Activated CD4-positive, alpha-beta T cell treated with anti-CD3 and anti-CD28 coated beads, Interleukin-2, Interleukin-4, amounts not matched to agents 100 ng/mL and 50 ng/mL, durations not matched to agents 16 hours and 8 hours (primary cell): ENCODE results near the gene ZNF598.
"Not testable (repeated sequence)": the region's sequence is repeated elsewhere in the genome, so short reads cannot be mapped to it uniquely, and the experiment has no call there.

Experiments used
- DNase-seq: peaks from one replicate; pipeline ENCODE4 v3.0.0-alpha.2; 2020; ENCODE audit warnings: low spot score

ZNF598 gene

DNA sequence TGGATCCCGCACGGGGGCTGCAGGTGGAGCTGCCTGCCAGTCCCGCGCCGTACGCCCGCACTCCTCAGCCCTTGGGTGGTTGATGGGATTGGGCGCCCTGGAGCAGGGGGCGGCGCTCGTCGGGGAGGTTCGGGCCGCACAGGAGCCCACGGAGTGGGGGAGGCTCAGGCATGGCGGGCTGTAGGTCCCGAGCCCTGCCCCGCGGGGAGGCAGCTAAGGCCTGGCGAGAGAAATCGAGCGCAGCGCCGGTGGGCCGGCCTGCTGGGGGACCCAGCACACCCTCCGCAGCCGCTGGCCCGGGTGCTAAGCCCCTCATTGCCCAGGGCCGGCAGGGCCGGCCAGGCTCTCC is 51.5 kb downstream of the ZNF598 start:
- DNase-seq, result not testable (repeated sequence)

DNA sequence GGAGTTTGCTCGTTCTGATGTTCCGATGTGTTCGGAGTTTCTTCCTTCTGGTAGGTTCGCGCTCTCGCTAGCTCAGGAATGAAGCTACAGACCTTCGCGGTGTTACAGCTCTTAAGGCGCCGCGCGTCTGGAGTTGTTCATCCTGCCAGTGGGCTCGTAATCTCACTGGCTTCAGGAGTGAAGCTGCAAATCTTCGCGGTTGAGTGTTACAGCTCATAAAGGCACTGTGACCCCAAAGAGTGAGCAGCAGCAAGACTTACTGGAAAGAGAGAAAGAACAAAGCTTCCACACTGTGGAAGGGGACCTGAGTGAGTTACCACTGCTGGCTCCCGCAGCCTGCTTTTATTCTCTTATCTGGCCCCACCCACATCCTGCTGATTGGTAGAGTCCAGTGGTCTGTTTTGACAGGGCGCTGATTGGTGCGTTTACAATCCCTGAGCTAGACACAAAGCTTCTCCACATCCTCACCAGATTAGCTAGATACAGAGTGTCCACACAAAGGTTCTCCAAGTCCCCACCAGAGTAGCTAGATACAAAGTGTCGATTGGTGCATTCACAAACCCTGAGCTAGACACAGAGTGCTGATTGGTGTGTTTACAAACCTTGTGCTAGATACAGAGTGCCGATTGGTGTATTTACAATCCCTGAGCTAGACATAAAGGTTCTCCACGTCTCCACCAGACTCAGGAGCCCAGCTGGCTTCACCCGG is 52.0 kb downstream of the ZNF598 start:
- DNase-seq, result not testable (repeated sequence)

GRCh38 chr16:1953734-1954133 is 55.9 kb downstream of the ZNF598 start:
- no peak for DNase-seq

- no peak for DNase-seq
These were observed 59.1 kb downstream of the ZNF598 start for GRCh38 chr16:1950559-1950958.

GRCh38 chr16:1950047-1950446 is 59.6 kb downstream of the ZNF598 start:
- DNase-seq, result no peak

DNA sequence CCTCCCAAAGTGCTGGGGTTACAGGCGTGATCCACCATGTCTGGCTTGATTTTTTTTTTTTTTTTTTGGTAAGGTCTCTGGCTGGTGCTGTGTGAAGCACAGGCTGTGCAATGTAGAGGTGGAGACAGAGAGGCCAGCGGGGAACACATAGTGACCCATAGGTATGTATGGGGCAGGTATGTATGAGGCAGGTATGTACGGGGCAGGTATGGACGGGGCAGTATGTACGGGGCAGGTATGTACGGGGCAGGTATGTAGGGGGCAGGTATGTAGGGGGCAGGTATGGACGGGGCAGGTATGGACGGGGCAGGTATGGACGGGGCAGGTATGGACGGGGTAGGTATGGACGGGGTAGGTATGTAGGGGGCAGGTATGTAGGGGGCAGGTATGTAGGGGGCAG is 60.1 kb downstream of the ZNF598 start:
- no peak for DNase-seq
